NCI-H446 (cell line): ENCODE measurements around the gene TMEM236.

Experiments
- DNase-seq, 2 experiments: peaks; one replicate each; lab custom pipeline; 2025; lab: John Stamatoyannopoulos, UW

The TMEM236 gene

DNA sequence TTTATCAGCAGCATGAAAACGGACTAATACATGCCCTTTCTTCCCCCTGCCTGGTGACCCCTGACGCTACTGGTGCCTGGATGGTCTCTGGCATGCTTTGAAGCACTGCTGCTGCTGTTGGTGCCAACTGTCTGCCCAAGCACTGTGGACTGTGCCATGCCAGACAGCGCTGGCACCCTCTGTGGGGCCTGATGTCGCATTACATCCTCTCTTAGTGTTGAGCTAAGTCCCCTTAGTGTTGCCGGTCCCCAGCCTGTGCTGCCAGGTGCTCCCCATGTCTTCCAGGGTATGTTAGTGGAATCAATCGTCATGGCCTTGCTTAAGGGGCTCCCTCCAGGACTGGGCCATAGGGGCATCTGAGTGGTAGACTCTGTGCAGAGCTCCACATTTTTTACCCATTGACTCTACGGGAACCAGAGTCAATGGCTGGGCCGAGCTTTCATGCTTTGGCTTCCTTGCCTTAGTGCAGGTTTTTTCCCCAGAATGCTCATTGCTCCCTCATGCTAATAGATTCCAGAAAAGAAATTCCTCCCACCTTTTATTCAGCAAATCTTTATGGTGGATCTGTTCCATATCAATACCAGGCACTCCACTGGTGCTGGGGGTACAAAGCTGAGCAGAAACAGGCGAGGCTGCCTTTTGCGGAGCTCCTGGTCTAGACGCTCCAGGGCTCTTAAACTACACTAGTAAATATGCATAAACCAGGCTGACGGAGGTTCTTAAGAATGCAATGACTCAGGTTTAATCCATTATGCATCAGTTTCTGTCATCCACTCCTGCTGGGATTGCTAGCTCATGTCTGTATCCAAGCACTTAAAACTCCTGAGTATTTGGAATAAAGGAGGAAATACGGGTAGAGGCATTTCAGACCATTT is 35.3 kb downstream of the TMEM236 start:
- peak; percentile 51 to 76 for DNase-seq

- DNase-seq, result no peak
Observed at GRCh38 chr10:17788646-17789045, 36.6 kb downstream of the TMEM236 start.

DNA sequence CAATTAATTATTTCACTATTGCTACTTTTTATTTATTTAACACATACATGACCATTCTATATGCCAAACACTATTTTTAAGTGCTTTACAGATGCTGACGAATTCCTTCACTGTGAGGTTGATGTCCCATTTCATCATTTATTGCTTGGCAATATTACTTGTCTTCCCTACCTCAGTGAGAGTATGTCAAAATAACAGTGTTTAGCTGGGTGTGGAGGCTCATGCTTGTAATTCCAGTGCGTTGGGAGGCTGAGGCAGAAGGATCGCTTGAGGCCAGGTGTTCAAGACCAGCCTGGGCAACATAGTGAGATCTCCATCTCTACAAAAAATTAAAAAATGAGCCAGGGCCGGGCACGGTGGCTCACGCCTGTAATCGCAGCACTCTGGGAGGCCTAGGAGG is 37.4 kb downstream of the TMEM236 start:
- no peak for DNase-seq

DNA sequence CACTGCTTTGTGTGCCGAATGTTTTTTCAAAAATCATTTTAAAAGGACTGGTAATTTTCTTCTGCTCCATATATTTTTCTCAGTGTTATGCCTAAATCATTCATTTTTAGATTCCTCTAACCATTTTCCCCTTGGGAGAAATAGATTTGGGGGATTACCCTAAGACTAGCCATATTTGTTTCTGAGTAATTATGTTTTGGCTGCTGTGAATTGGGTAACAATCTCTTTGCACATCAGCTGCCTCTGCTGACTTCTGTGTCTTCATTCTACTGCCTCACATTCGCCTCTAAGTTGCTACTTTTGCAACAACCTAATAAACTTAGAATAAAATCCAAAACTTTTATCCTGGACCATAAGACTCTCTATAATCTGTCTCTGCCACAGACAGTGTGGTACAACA is 38.6 kb downstream of the TMEM236 start:
- DNase-seq, result no peak

- DNase-seq, result no peak
Observed at GRCh38 chr10:17792991-17793390, 41.0 kb downstream of the TMEM236 start.

DNA sequence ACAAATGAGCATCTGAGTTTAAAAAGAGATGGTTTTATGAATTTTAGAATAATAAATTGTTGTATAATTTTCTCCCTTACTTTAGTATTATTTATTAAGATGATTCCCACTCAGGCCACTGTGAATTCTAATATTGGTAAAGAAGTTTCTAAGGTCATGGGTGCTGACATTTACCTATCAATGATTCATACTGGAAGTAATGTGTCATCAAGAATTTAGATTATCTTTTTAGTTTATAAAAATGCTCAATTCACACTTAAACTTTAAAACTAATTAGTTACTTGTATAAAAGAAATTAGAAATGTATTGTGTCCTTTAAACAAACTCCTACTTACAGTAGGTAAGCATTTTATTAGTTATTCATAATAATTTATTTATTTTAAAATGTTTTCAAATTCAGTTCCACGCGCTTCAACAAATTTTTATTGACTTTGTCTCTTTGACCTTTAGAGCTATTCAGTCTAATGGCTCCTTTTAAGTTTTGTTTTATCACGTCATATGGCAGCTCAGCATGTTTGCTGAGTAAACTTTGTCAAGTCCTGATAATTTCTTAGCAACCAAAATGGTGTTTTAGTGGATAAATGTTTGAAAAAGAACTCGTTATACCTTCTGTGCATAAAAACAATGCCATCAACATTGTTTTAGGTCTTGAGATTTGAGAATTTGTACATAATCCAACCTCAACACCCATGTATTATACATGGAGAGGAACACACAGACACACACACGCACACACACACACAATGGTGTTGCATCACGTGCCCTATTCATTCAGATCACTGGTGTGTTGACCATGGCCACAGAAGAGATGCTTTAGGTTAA is 42.0 kb downstream of the TMEM236 start:
- no peak for DNase-seq

GRCh38 chr10:17795083-17795482 is 43.1 kb downstream of the TMEM236 start:
- no peak for DNase-seq

GRCh38 chr10:17795813-17796594 is 44.0 kb downstream of the TMEM236 start:
- no peak for DNase-seq

GRCh38 chr10:17801507-17801906 is 49.5 kb downstream of the TMEM236 start:
- no peak for DNase-seq

DNA sequence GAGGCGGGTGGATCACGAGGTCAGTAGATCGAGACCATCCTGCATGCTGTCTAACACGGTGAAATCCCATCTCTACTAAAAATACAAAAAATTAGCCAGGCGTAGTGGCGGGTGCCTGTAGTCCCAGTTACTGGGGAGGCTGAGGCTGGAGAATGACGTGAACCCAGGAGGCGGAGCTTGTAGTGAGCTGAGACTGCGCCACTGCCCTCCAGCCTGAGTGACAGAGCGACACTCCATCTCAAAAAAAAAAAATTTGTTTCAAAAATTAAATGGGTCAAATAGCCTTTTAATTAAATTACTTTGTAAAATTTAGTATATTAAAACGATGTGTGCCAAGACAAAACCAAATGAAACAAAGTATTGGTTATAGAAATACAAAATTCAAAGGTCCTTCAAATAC is 50.3 kb downstream of the TMEM236 start:
- no peak for DNase-seq

DNA sequence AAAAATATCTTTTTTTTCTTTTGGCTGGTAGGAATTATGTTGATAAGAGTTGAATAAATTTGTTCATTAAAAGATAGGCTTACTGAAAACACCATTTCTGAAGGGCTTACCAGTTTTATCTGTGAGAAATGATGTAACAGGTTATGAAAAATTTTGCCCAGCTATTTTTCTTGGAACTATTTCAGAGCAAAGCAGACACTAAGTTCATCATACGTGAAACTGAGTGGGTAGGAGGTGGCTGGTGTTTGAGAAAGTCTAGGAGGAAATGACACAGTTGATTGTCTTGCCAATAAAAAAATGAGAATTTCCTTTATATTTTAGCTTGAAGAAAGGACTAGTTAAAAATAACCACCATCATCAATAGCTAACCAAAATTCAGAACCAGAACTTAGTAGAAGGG is 51.0 kb downstream of the TMEM236 start:
- no peak for DNase-seq

- no peak for DNase-seq
Observed at GRCh38 chr10:17805330-17805729, 53.3 kb downstream of the TMEM236 start.

DNA sequence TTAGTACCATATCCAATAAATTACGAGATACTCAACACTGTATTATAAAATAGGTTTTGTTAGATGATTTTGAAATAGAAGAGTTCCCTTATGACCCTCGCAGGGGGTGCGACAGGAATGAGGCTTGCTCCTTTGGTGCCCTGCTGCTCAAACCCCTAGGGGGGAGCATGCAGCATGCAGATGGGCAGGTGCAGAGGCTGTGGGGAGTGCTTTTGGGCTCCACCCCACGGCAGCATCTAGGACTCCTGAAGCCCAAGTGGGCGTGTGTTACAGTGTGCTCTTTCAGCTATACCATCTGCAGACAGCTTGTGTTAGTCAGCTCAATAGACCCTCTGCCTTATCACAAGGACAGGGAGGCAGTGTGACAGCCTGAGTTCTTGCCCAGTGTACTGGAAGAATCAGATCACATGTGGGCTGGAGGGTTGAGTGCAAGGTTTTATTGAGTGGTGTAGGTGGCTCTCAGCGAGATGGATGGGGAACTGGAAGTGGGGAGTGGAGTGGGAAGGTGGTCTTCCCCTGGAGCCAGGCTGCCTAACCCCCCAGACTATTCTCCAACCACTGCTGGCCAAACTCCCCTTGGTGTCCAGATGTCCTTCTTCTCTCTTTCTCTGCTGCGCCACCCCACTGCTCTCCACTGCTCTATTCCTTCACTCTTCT is 54.0 kb downstream of the TMEM236 start:
- DNase-seq, result no peak

GRCh38 chr10:17808971-17809841 is 57.2 kb downstream of the TMEM236 start, which contains the start of gene MRC1:
Gene MRC1, plus strand, starts transcription at chr10:17809348. Its CDS starts 118 bp downstream, at chr10:17809466.
- DNase-seq, result no peak

DNA sequence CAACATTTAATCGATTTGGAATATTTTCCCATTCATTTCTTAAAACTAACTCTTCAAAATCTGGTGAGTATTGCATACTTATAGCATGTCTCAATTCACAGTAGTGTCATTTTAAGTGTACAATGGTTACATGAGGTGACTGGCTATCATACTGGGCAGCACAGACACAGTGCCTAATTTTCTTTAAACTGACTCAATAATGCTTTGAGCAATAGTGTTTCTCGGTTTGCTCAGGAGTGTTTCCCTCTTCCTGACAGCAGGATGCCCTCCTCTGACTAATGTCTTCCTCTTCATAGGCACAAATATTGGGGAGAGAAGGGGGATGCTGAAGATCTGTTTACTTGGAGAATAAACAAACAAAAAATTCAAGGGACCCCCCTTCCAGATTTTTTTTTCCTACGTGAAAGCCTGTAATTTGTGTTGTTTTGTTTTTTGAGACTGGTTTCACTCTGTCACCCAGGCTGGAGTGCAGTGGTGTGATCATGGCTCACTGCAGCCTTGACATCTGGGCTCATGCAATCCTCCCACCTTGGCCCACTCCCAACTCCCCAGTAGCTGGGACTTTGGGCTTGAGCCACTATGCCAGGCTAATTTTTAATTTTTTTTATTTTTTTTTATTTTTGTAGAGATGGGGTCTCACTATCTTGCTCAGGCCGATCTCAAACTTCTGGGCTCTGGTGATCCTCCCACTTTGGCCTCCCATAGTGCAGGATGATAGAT is 59.3 kb downstream of the TMEM236 start:
- peak in 1 of 2 experiments; percentile 51 for DNase-seq

- no peak for DNase-seq
Observed at GRCh38 chr10:17814973-17815372, 63.0 kb downstream of the TMEM236 start.

- DNase-seq, result no peak
Observed at GRCh38 chr10:17816199-17816598, 64.2 kb downstream of the TMEM236 start.

GRCh38 chr10:17817316-17817715 is 65.3 kb downstream of the TMEM236 start:
- no peak for DNase-seq

DNA sequence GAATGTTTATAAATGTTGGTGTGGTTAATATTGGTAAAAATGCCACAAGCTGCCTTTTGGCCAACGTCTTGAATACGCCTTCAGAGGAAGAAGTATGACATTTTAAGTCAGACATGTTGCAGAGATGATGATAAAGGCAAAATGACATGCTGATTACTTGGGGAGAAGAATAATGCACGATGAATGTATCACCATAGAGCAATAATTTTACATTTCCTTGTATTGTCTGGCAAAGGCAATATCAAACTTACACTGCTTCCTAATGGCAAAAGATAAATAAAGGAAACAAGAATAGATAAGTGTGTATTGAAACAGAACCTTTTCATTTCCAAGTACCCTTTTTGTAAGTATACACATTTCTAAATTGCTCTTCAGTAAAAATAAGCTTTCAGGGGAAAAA is 65.8 kb downstream of the TMEM236 start:
- DNase-seq, result no peak

GRCh38 chr10:17819836-17820235 is 67.8 kb downstream of the TMEM236 start:
- no peak for DNase-seq
